Neural cell (in vitro differentiated cells): ENCODE data around the gene CLEC4M. TPM values are rescaled to one million over a fixed set of nuclear protein-coding genes. Genes with fewer than 3 reads are reported as not detected.

Source experiments
- H2AFZ ChIP-seq: fragments of 200-600, 300-800 bp; sonication (generic), shearing (Covaris generic); 2 replicates; pipeline ENCODE4 v1.6.0; 2014; ENCODE audit warnings: low read depth, mild to moderate bottlenecking, antibody characterized with exemption, low read length, moderate library complexity
- H3F3A ChIP-seq: fragments of 200-600 bp; shearing (Covaris generic); 2 replicates; pipeline ENCODE4 v1.6.1; 2016; ENCODE audit warnings: mild to moderate bottlenecking, moderate library complexity, mixed read lengths, antibody characterized with exemption, low read length; ENCODE audit not compliant: insufficient read depth, poor library complexity, severe bottlenecking
- H3K27ac ChIP-seq: fragments of 200-600, 300-800 bp; sonication (generic), shearing (Covaris generic); 2 replicates; pipeline ENCODE4 v1.5.1; 2014; ENCODE audit warnings: mild to moderate bottlenecking, low read length, moderate library complexity
- H3K27me3 ChIP-seq: fragments of 300-800, 200-600 bp; sonication (generic), shearing (Covaris generic); 2 replicates; pipeline ENCODE4 v1.6.0; 2014; ENCODE audit warnings: mild to moderate bottlenecking, low read depth, low read length, moderate library complexity; ENCODE audit not compliant: insufficient read depth
- H3K36me3 ChIP-seq: fragments of 300-800, 200-600 bp; sonication (generic), shearing (Covaris generic); 2 replicates; pipeline ENCODE4 v1.5.1; 2014; ENCODE audit warnings: mild to moderate bottlenecking, antibody characterized with exemption, low read length, moderate library complexity; ENCODE audit not compliant: insufficient read depth
- H3K4me2 ChIP-seq: fragments of 300-800, 200-600 bp; sonication (generic), shearing (Covaris generic); 2 replicates; pipeline ENCODE4 v1.6.0; 2014; ENCODE audit warnings: mild to moderate bottlenecking, low read length
- H3K4me3 ChIP-seq: fragments of 300-800, 200-600 bp; sonication (generic), shearing (Covaris generic); 2 replicates; pipeline ENCODE4 v1.5.1; 2014; ENCODE audit warnings: mild to moderate bottlenecking, low read length, moderate library complexity
- H3K79me2 ChIP-seq: fragments of 200-600 bp; shearing (Covaris generic); replicated peaks from 2 replicates; pipeline ENCODE4 v1.6.0; 2014; ENCODE audit warnings: mild to moderate bottlenecking, low read length, moderate library complexity; ENCODE audit not compliant: insufficient read depth
- H3K9ac ChIP-seq: fragments of 300-800, 200-600 bp; sonication (generic), shearing (Covaris generic); 2 replicates; pipeline ENCODE4 v1.6.1; 2016; ENCODE audit warnings: mild to moderate bottlenecking, low read length, mixed read lengths
- H3K9me2 ChIP-seq: fragments of 200-600 bp; shearing (Covaris generic); 2 replicates; pipeline ENCODE4 v1.6.1; 2016; ENCODE audit warnings: mild to moderate bottlenecking, low read length, mixed read lengths; ENCODE audit not compliant: insufficient read depth
- H3K9me3 ChIP-seq: fragments of 200-600, 300-800 bp; sonication (generic), shearing (Covaris generic); 2 replicates; pipeline ENCODE4 v1.6.1; 2016; ENCODE audit warnings: mild to moderate bottlenecking, mixed run types, low read length, moderate library complexity, mixed read lengths
- H4K20me1 ChIP-seq: fragments of 200-600 bp; shearing (Covaris generic); 2 replicates; pipeline ENCODE4 v1.6.1; 2016; ENCODE audit warnings: mild to moderate bottlenecking, mixed run types; ENCODE audit not compliant: insufficient read depth
- CTCF ChIP-seq: fragments of 450-650 bp; IDR thresholded peaks from 2 replicates; pipeline ENCODE4 v1.5.1; 2014; ENCODE audit warnings: antibody characterized with exemption, mild to moderate bottlenecking, moderate library complexity; ENCODE audit not compliant: poor library complexity, severe bottlenecking
- EP300 ChIP-seq: fragments of 450-650 bp; conservative IDR thresholded peaks from 2 replicates; pipeline ENCODE4 v1.6.1; 2014; ENCODE audit warnings: antibody characterized with exemption, mild to moderate bottlenecking, moderate library complexity; ENCODE audit not compliant: poor library complexity, severe bottlenecking
- EZH2 ChIP-seq: fragments of 200-600, 300-800 bp; shearing (Covaris generic), sonication (generic); IDR thresholded peaks from 2 replicates; pipeline ENCODE4 v1.6.1; 2014; ENCODE audit warnings: antibody characterized with exemption, low read length, borderline replicate concordance, mild to moderate bottlenecking; ENCODE audit not compliant: insufficient read depth, poor library complexity, severe bottlenecking
- MXI1 ChIP-seq: fragments of 450-650 bp; conservative IDR thresholded peaks from 2 replicates; pipeline ENCODE4 v1.6.1; 2014; ENCODE audit warnings: antibody characterized with exemption, mild to moderate bottlenecking; ENCODE audit not compliant: poor library complexity, severe bottlenecking
- POLR2AphosphoS5 ChIP-seq: IDR thresholded peaks from 2 replicates; pipeline ENCODE4 v1.6.1; 2012
- RAD21 ChIP-seq: fragments of 450-650 bp; conservative IDR thresholded peaks from 2 replicates; pipeline ENCODE4 v1.6.1; 2014; ENCODE audit warnings: antibody characterized with exemption, mild to moderate bottlenecking, moderate library complexity
- REST ChIP-seq: IDR thresholded peaks from 2 replicates; pipeline ENCODE4 v1.6.1; 2012; ENCODE audit warnings: borderline replicate concordance
- SMC3 ChIP-seq: fragments of 450-650 bp; conservative IDR thresholded peaks from 2 replicates; pipeline ENCODE4 v1.6.1; 2014; ENCODE audit warnings: antibody characterized with exemption, mild to moderate bottlenecking, moderate library complexity; ENCODE audit not compliant: poor library complexity
- TAF1 ChIP-seq: IDR thresholded peaks from 2 replicates; pipeline ENCODE4 v1.6.1; 2012; ENCODE audit warnings: low read depth
- polyA plus RNA-seq: library from polyadenylated mRNA; depleted of rRNA; stranded (reverse); fragments of >200 nt; gene quantifications from 2 replicates; pipeline ENCODE4 v1.2.3, GENCODE V29; 2014

CLEC4M gene
- polyA plus RNA-seq, 1 donor from 2014 or later: not detected

- no peaks in the 10 kb centered on the region for H4K20me1 ChIP-seq
- no peaks in the 10 kb centered on the region for H3K27me3 ChIP-seq
- H3K36me3 ChIP-seq: no peaks in the 10 kb centered on the region
- H3K4me2 ChIP-seq: no peak overlapping the region
- H3F3A ChIP-seq: no peaks in the 10 kb centered on the region
- TF ChIP-seq RAD21: no peak
- TF ChIP-seq EZH2: no peak
- TF ChIP-seq TAF1: no peak
- no peak for TF ChIP-seq EP300
- TF ChIP-seq MXI1: no peak
- TF ChIP-seq CTCF: no peak
- TF ChIP-seq POLR2AphosphoS5: no peak
- TF ChIP-seq SMC3: no peak
- no peak for TF ChIP-seq REST
- no peaks in the 10 kb centered on the region for H3K9me2 ChIP-seq
- no peaks in the 10 kb centered on the region for H3K9me3 ChIP-seq
- H3K9ac ChIP-seq: no peak overlapping the region
- no peaks in the 10 kb centered on the region for H3K79me2 ChIP-seq
- no peak overlapping the region for H3K27ac ChIP-seq
- no peak overlapping the region for H2AFZ ChIP-seq
- H3K4me3 ChIP-seq: no peak overlapping the region
Observed at GRCh38 chr19:7716762-7717161, 46.3 kb upstream of the CLEC4M start.

GRCh38 chr19:7718668-7719067 is 44.4 kb upstream of the CLEC4M start:
- Histone ChIP-seq H3K36me3 (no peaks in the 10 kb centered on the region), H2AFZ (no peak overlapping the region), H3K79me2 (no peaks in the 10 kb centered on the region), H3K27me3 (no peaks in the 10 kb centered on the region), H3K4me3 (no peak overlapping the region), H3F3A (no peaks in the 10 kb centered on the region), H3K9me2 (no peaks in the 10 kb centered on the region), H3K9ac (no peak overlapping the region), H4K20me1 (no peaks in the 10 kb centered on the region), H3K4me2 (no peak overlapping the region), H3K27ac (no peak overlapping the region), H3K9me3 (no peaks in the 10 kb centered on the region)
- TF ChIP-seq MXI1 (no peak), EP300 (no peak), EZH2 (no peak), REST (no peak), SMC3 (no peak)
